Suprapubic skin (tissue), 4 donors: ENCODE results near the gene PLCG2.
"Not testable (repeated sequence)": the region's sequence is repeated elsewhere in the genome, so short reads cannot be mapped to it uniquely, and the experiment has no call there.

ENCODE experiments used
- EP300 ChIP-seq: sonication (generic); formaldehyde crosslinking; IDR thresholded peaks from one replicate; pipeline ENCODE4 v1.6.1; 2017; ENCODE audit warnings: antibody characterized with exemption
- POLR2A ChIP-seq, 2 donors: fragments of 450-650 bp; IDR thresholded peaks; one replicate each; pipeline ENCODE4 v1.6.1; 2017; ENCODE audit warnings: antibody characterized with exemption in 2 of 2, mild to moderate bottlenecking in 2 of 2, moderate library complexity in 2 of 2
- POLR2AphosphoS5 ChIP-seq, 3 donors: sonication (generic); formaldehyde crosslinking; IDR thresholded peaks; one replicate each; pipeline ENCODE4 v1.6.1; 2017; ENCODE audit warnings: antibody characterized with exemption in 3 of 3
- TF ChIP-seq, protein P1 (sequence below), 2 donors: fragments of 200-600 bp in 1 of 2; fragments of 450-650 bp in 1 of 2; sonication (generic) in 1 of 2; IDR thresholded peaks; one replicate each; pipeline ENCODE4 v1.5.1; 2016 to 2019; ENCODE audit warnings: antibody characterized with exemption in 2 of 2, mild to moderate bottlenecking in 1 of 2, moderate library complexity in 1 of 2

DNA sequence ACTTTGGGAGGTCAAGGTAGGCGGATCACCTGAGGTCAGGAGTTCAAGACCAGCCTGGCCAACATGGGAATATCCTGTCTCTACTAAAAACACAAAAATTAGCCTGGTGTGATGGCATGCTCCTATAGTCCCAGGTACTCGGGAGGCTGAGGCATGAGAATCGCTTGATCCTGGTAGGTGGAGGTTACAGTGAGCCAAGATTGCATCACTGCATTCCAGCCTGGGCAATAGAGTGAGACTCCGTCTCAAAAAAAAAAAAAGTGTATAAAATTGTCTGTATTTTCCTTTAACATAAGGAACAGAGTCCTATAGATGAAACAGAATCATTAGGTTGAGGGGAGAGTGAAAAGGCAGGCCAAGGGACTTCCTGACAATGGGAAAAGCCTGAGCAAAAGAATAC, 16.8 kb upstream of the PLCG2 start:
- TF ChIP-seq POLR2A (IDR thresholded peaks at IDR 0.05); POLR2AphosphoS5 (IDR thresholded peaks at IDR 0.05); EP300: not testable (repeated sequence)
- TF ChIP-seq, protein P1, sequence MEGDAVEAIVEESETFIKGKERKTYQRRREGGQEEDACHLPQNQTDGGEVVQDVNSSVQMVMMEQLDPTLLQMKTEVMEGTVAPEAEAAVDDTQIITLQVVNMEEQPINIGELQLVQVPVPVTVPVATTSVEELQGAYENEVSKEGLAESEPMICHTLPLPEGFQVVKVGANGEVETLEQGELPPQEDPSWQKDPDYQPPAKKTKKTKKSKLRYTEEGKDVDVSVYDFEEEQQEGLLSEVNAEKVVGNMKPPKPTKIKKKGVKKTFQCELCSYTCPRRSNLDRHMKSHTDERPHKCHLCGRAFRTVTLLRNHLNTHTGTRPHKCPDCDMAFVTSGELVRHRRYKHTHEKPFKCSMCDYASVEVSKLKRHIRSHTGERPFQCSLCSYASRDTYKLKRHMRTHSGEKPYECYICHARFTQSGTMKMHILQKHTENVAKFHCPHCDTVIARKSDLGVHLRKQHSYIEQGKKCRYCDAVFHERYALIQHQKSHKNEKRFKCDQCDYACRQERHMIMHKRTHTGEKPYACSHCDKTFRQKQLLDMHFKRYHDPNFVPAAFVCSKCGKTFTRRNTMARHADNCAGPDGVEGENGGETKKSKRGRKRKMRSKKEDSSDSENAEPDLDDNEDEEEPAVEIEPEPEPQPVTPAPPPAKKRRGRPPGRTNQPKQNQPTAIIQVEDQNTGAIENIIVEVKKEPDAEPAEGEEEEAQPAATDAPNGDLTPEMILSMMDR (IDR thresholded peaks at IDR 0.05) = not testable (repeated sequence)
